Karpas-422 (cell line): ENCODE results near the gene TTC33. TPM values are rescaled to one million over a fixed set of nuclear protein-coding genes. Genes with fewer than 3 reads are reported as not detected.

Source experiments
- DNase-seq: peaks from one replicate; pipeline ENCODE4 v3.0.0-alpha.2; 2015
- H2AFZ ChIP-seq: fragments of 200-600 bp; sonication (generic); 2 replicates; pipeline ENCODE4 v1.6.1; 2014; ENCODE audit warnings: antibody characterized with exemption, low read length, mixed read lengths
- H3K27ac ChIP-seq: fragments of 200-600 bp; sonication (generic); 2 replicates; pipeline ENCODE4 v1.5.1; 2014; ENCODE audit warnings: mild to moderate bottlenecking, low read length, moderate library complexity
- H3K27me3 ChIP-seq: fragments of 200-600 bp; sonication (generic); 2 replicates; pipeline ENCODE4 v1.6.1; 2014; ENCODE audit warnings: low read length, mixed read lengths
- H3K36me3 ChIP-seq: fragments of 200-600 bp; sonication (generic); 2 replicates; pipeline ENCODE4 v1.6.1; 2014; ENCODE audit warnings: low read length, mixed read lengths; ENCODE audit not compliant: insufficient read depth
- H3K4me1 ChIP-seq: fragments of 200-600 bp; sonication (generic); 2 replicates; pipeline ENCODE4 v1.6.1; 2014; ENCODE audit warnings: mild to moderate bottlenecking, low read length, mixed read lengths
- H3K4me2 ChIP-seq: fragments of 200-600 bp; sonication (generic); 2 replicates; pipeline ENCODE4 v1.6.1; 2014; ENCODE audit warnings: low read length, low read depth, mild to moderate bottlenecking; ENCODE audit not compliant: poor library complexity, severe bottlenecking
- H3K4me3 ChIP-seq: fragments of 200-600 bp; sonication (generic); 2 replicates; pipeline ENCODE4 v1.5.1; 2014; ENCODE audit warnings: mild to moderate bottlenecking, antibody characterized with exemption, low read length, mixed read lengths
- H3K79me2 ChIP-seq: fragments of 200-600 bp; sonication (generic); 2 replicates; pipeline ENCODE4 v1.6.1; 2014; ENCODE audit warnings: mild to moderate bottlenecking, low read length, mixed read lengths
- H3K9ac ChIP-seq: fragments of 200-600 bp; sonication (generic); 2 replicates; pipeline ENCODE4 v1.6.0; 2014; ENCODE audit warnings: low read length
- H3K9me2 ChIP-seq: fragments of 200-600 bp; sonication (generic), shearing (Covaris generic); replicated peaks from 2 replicates; pipeline ENCODE4 v1.6.0; 2014; ENCODE audit warnings: mild to moderate bottlenecking, low read length, moderate library complexity; ENCODE audit not compliant: insufficient read depth
- H3K9me3 ChIP-seq: fragments of 300-700, 200-600 bp; sonication (generic); 2 replicates; pipeline ENCODE4 v1.6.1; 2014; ENCODE audit warnings: low read length, mixed read lengths
- H4K20me1 ChIP-seq: fragments of 200-600 bp; sonication (generic); 2 replicates; pipeline ENCODE4 v1.6.1; 2014; ENCODE audit warnings: mild to moderate bottlenecking, antibody characterized with exemption, low read length, low read depth; ENCODE audit not compliant: insufficient read depth
- total RNA-seq: library from RNA; depleted of rRNA; stranded (reverse); fragments of >200 nt; shearing (Covaris generic); gene quantifications from 2 replicates; pipeline ENCODE4 v1.2.3, GENCODE V29; 2014; ENCODE audit warnings: low replicate concordance

TTC33 gene
- total RNA-seq, 1 experiment from 2014 or later = 18.5 TPM

DNA sequence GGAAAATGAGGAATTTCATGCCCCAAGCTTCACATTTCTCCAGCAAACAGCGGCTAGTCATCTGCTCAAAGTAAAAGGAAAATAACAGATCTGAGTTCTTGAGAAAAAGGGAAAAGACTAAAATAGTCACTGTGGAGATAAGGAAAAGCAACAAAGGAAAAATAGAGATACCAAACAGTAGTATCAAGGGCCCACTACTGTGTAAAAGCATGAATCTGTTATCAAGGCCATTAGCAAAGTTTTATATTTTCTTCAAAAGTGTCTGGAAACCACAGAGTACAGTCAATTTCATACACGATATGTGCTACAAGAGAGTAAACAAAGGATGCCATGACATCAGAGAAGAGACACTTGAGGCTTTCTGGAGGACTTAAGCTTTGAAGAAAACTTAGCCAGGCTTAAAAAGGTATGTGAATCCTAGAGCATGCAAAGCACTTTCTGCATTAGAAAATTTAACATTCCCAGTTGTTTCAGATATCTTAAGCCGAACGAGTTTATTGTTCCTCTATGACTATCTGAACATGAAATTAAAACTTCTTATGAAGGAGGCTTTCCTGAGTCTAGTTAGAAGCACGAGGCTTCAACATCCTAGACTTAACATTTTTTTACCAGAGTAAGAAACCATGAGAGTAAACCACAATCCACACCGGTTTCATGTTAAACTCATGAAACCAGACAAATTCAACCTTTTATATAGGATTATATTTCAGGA, 1.2 kb downstream of the TTC33 start:
- H3K27me3 ChIP-seq = no peaks in the 10 kb centered on the region
- peak; percentile 69 for DNase-seq
- H2AFZ ChIP-seq = peak overlapping the region; percentile 90; the same call in 1 of the 2 replicates
- H3K27ac ChIP-seq = peak overlapping the region; percentile 79
- no peaks in the 10 kb centered on the region for H4K20me1 ChIP-seq
- H3K9me3 ChIP-seq = no peaks in the 10 kb centered on the region
- 0 out of 2 replicates have a peak, but pooled peaks cover 7% of the 10 kb centered on the region for H3K36me3 ChIP-seq
- H3K4me1 ChIP-seq = peaks cover 18% of the 10 kb centered on the region
- peak overlapping the region; percentile 97 for H3K4me3 ChIP-seq
- peak overlapping the region; percentile 93 for H3K9ac ChIP-seq
- H3K4me2 ChIP-seq = peak overlapping the region; percentile 78
- H3K9me2 ChIP-seq = no peaks in the 10 kb centered on the region
- H3K79me2 ChIP-seq = peaks cover 60% of the 10 kb centered on the region

DNA sequence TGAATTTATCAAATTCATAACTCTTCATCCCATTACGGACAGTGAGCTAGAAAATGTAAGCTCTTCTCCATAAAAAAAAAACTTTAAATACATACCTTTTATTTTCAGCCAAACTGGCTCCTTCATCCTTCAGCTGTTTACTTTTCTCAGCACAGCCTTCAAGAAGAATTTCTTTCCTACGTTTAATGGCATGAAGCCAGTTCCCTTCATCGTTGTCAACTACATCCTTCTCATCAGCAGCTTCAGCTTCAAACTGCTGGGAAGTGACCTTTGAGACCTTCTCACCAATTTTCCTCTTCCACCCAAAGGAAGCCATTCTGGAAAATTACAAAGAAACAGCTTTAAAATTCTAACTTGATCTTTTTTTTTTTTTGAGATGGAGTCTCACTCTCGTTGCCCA, 9.1 kb downstream of the TTC33 start:
- Histone ChIP-seq H3K79me2 (peaks cover 92% of the 10 kb centered on the region), H4K20me1 (no peaks in the 10 kb centered on the region), H3K9me3 (no peaks in the 10 kb centered on the region; the same call in 1 of the 2 replicates), H3K9me2 (no peaks in the 10 kb centered on the region), H3K36me3 (peaks cover 29% of the 10 kb centered on the region), H3K9ac (no peak overlapping the region), H2AFZ (no peak overlapping the region), H3K4me2 (no peak overlapping the region), H3K27ac (no peak overlapping the region), H3K4me3 (no peak overlapping the region), H3K27me3 (no peaks in the 10 kb centered on the region), H3K4me1 (peaks cover 7% of the 10 kb centered on the region)
- DNase-seq = no peak

DNA sequence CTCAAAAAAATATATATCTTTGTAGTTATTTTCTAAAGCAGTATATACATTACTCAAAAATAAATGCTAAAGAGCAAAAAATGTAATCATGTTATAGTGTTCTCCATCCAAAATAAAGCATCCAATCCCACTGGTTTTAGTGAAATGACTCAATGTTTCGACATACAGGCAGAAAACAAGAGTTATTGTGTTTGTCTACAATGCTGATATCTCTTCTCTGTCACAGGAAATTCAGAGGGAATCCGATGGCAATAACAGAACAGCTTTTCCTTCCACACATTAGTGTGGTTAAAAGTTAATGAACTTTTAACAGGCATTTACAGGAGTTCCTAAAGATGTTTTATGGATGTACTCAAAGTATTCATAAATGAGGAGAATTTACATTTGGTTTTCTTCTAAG, 12.0 kb downstream of the TTC33 start:
- Histone ChIP-seq H3K36me3 (peaks cover 54% of the 10 kb centered on the region), H3K9me3 (peaks cover 9% of the 10 kb centered on the region), H4K20me1 (no peaks in the 10 kb centered on the region), H3K79me2 (peaks cover 83% of the 10 kb centered on the region), H3K4me1 (peaks cover 7% of the 10 kb centered on the region), H3K4me2 (no peak overlapping the region), H2AFZ (no peak overlapping the region), H3K27ac (no peak overlapping the region), H3K4me3 (no peak overlapping the region), H3K9me2 (no peaks in the 10 kb centered on the region), H3K27me3 (no peaks in the 10 kb centered on the region), H3K9ac (no peak overlapping the region)
- DNase-seq = no peak

DNA sequence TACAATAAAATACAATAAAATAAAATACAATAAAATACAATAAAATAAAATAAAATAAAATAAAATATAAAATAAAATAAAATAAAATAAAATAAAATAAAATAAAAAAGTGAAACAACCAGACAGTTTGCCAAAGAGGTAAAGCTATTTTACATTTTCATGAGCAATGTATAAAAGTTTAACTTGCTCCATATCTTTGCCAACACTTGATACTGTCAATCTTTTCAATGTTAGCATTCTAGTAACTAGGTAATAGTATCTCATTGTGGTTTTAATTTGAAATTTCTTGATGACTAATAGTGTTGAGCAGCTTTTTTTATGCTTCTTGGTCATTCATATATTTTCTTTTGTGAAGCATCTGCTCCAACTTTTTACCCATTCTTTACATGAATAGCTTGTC, 17.3 kb downstream of the TTC33 start:
- no peak overlapping the region for H3K27ac ChIP-seq
- H3K27me3 ChIP-seq = no peaks in the 10 kb centered on the region
- DNase-seq = no peak
- H3K36me3 ChIP-seq = peaks cover 38% of the 10 kb centered on the region
- H4K20me1 ChIP-seq = no peaks in the 10 kb centered on the region
- no peaks in the 10 kb centered on the region for H3K4me1 ChIP-seq
- H3K9me2 ChIP-seq = no peaks in the 10 kb centered on the region
- H3K9ac ChIP-seq = no peak overlapping the region
- H3K9me3 ChIP-seq = peaks cover 9% of the 10 kb centered on the region
- no peak overlapping the region for H3K4me2 ChIP-seq
- peaks cover 63% of the 10 kb centered on the region for H3K79me2 ChIP-seq
- H2AFZ ChIP-seq = no peak overlapping the region
- H3K4me3 ChIP-seq = no peak overlapping the region

DNA sequence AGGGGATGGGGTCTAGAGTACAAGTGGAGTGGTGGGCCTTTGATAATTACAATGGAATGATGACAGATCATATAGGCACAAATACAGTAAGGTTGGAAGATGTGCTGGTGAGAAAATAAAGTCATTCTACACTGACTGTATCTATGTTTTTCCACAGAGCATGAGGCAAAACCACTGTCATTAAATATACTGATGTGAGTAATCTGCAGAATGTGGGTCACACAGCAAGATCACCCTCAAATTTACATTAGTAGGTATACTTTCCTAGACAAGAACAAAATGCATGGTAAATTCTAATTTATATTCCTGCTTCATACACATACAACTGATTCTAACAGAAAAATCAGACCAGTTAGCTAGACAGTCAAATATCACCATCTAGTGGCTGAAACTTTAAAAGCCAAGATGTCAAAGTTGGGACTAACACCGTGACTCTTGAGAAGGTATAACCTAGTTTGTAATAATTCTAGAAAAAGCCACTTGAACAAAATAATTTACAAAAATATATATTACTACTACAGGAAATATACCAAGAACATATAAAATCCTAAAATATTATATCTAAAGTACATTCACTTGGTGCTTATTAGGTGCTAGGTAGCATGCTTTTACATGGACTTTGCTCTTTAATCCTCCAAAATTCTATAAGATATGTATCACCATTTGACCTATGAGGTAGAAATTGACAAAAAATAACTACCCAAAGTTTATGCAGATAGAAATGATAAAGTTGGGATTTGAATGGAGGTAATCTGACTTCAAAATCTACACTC, 19.5 kb downstream of the TTC33 start:
- Histone ChIP-seq H3K9me3 (peaks cover 7% of the 10 kb centered on the region), H3K4me2 (no peak overlapping the region), H3K27ac (no peak overlapping the region), H3K9me2 (no peaks in the 10 kb centered on the region), H3K4me3 (no peak overlapping the region), H3K36me3 (peaks cover 23% of the 10 kb centered on the region), H2AFZ (no peak overlapping the region), H3K9ac (no peak overlapping the region), H3K27me3 (no peaks in the 10 kb centered on the region), H4K20me1 (no peaks in the 10 kb centered on the region), H3K79me2 (peaks cover 70% of the 10 kb centered on the region), H3K4me1 (no peaks in the 10 kb centered on the region)
- peak; percentile 91 for DNase-seq

DNA sequence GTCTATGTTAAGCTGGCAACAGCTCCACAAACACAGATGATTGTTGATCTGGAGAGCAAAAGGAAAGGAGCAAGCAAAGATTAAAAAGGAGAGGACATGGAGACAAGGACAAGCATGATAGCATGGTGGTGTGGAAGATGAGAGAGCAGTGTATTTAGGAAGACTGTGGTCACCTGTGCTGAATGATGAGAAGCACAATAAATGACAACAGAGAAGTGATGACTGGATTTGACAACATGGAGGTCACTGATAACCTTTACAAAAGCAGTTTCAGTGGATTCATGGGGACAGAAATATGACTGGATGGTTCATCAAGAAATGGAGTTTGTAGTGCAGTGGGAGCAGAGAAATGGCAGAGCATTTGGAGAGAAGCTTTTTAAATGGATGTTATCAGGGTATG, 20.2 kb downstream of the TTC33 start:
- Histone ChIP-seq H3K9ac (no peak overlapping the region), H3K4me3 (no peak overlapping the region), H3K4me2 (no peak overlapping the region), H3K27ac (no peak overlapping the region), H3K27me3 (no peaks in the 10 kb centered on the region), H3K9me2 (no peaks in the 10 kb centered on the region), H4K20me1 (no peaks in the 10 kb centered on the region), H3K9me3 (peaks cover 3% of the 10 kb centered on the region), H2AFZ (no peak overlapping the region), H3K36me3 (peaks cover 16% of the 10 kb centered on the region), H3K4me1 (no peaks in the 10 kb centered on the region), H3K79me2 (peaks cover 69% of the 10 kb centered on the region)
- no peak for DNase-seq

DNA sequence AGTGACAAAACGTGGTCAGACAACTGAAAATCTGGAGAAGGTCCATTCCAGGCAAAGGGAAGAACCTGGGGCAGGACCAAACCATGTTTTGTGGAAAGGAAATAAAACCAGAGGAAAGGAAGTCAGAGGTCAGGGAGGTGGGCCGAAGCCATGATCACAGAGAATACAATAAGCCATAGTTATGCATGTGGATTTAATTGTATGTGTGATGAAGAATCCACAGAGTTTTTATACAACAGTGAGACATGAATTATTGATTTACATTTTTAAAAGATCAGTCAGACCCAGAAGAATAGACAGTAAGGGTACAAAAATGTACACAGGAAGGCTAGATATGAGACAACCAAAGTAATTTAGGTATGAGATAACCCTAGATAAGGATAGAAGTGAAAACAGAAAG, 20.8 kb downstream of the TTC33 start:
- Histone ChIP-seq H3K9me2 (no peaks in the 10 kb centered on the region), H3K4me3 (no peak overlapping the region), H3K27me3 (no peaks in the 10 kb centered on the region), H3K9me3 (no peaks in the 10 kb centered on the region), H3K79me2 (peaks cover 71% of the 10 kb centered on the region), H3K4me2 (no peak overlapping the region), H3K4me1 (no peaks in the 10 kb centered on the region), H3K36me3 (peaks cover 10% of the 10 kb centered on the region; the same call in 1 of the 2 replicates), H2AFZ (no peak overlapping the region), H3K9ac (no peak overlapping the region), H4K20me1 (no peaks in the 10 kb centered on the region), H3K27ac (no peak overlapping the region)
- DNase-seq = no peak

DNA sequence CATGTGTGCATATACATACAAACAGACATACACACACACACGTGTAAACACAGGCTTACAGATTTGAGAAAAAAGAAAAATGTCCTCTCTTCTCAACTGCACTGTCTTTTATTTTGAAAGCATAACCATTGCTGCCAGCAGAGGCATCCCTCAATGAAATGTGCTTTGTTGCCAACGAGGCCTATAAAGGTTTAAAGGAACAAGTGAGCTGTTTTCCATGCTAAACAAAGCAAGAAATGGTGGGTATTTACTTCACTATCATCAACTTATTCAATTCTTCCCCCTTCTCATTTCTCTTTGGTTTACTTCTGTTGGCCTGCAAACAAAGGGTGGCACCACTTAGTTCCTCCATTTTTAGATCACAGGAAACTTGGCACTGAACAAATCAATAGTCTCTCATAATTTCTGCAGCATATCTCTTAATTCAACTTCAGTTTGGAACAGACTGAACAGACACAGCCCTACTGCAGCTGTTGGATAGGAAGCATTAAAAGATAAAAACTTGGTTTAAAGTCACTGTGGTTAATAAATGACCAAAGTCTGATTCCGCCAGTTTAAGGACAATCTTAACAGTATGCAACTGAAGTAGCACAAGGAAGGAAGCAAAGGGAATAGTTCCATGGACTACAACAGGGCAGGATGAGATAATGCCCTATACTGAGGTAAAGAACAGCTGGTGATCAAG, 21.7 kb downstream of the TTC33 start:
- Histone ChIP-seq H3K9ac (no peak overlapping the region), H4K20me1 (no peaks in the 10 kb centered on the region), H3K9me2 (no peaks in the 10 kb centered on the region), H3K4me3 (no peak overlapping the region), H3K27ac (no peak overlapping the region), H3K27me3 (no peaks in the 10 kb centered on the region), H3K9me3 (no peaks in the 10 kb centered on the region), H3K79me2 (peaks cover 71% of the 10 kb centered on the region), H2AFZ (no peak overlapping the region), H3K4me1 (no peaks in the 10 kb centered on the region), H3K36me3 (0 out of 2 replicates have a peak, but pooled peaks cover 3% of the 10 kb centered on the region), H3K4me2 (no peak overlapping the region)
- no peak for DNase-seq
